ENCODE results near the gene SYT11. TPM values are rescaled to one million over a fixed set of nuclear protein-coding genes. Genes with fewer than 3 reads are reported as not detected.

Gene SYT11
- total and polyA plus RNA-seq, 2 of the 8 experiments (the other 6 are each of a cell fraction or from before 2014, with no cell fraction given) = 7.2 to 9.6 TPM

DNA sequence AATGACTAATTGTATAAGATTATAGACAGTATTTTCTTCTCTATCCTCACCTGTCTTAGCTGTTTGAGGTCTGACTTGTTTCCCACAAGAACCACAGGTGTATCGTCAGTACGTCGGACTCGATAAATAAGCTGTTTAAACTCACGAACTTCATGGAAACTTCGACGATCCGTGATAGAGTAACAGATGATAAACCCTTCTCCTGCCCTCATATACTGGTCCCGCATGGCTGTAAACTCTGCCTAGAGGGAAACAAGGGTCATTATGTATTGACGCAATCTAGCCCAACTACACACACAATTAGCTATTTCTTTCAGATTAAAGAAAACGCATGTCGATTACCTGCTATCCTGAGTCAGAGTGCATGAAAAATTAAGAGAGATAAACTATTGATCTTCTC lies 44.9 kb downstream of the SYT11 start:
- H2BK120ac ChIP-seq (replicated peaks; ENCODE audit: low read depth, low read length) = no peak overlapping the region
- H3K27me3 ChIP-seq (replicated peaks in 1 of 4; ENCODE audit: control insufficient read depth in 3 of 4, extremely low read depth in 1 of 4, insufficient read depth in 3 of 4, low read length in 3 of 4) = no peaks in the 10 kb centered on the region
- FAIRE-seq (no peak), DNase-seq (ENCODE audit: low read depth in 1 of 2, low spot score in 2 of 2) (no peak)
- H2BK5ac ChIP-seq (ENCODE audit: low read depth, low read length) = no peak overlapping the region
- no peaks in the 10 kb centered on the region for H4K20me1 ChIP-seq (replicated peaks in 1 of 2; ENCODE audit: control insufficient read depth in 1 of 2, insufficient read depth in 2 of 2, low read length in 2 of 2)
- H3K23ac ChIP-seq (ENCODE audit: insufficient read length) = no peak overlapping the region
- H3K4ac ChIP-seq (replicated peaks; ENCODE audit: insufficient read length, low read depth, low read length) = no peak overlapping the region
- CTCF ChIA-PET (ENCODE audit: partially characterized antibody) = interaction anchor here (0.6 to 1.3 kb wide), 3 partner anchors 9 to 396 kb away, joined by 3 to 4 read pairs (median 3); no protein-coding TSS in a partner anchor
- H3K36me3 ChIP-seq (ENCODE audit: control insufficient read depth in 2 of 4, insufficient read depth in 4 of 4, low read length in 3 of 4) = peaks cover 19 to 73% (median 39%) of the 10 kb centered on the region in 4 experiments
- POLR2A ChIA-PET (ENCODE audit: partially characterized antibody) = interaction anchor here (0.6 to 1.1 kb wide), 2 partner anchors 12 to 17 kb away, joined by 3 to 6 read pairs; no protein-coding TSS in a partner anchor
- H3K9ac ChIP-seq (replicated peaks in 1 of 4; ENCODE audit: extremely low read depth in 1 of 4, low read depth in 3 of 4, low read length in 3 of 4) = no peak overlapping the region
- H2AFZ ChIP-seq (ENCODE audit: low read length) = no peak overlapping the region
- H4K5ac ChIP-seq (ENCODE audit: insufficient read length, low read depth, low read length) = no peak overlapping the region
- H3K14ac ChIP-seq (ENCODE audit: insufficient read length) = no peak overlapping the region
- H3K79me1 ChIP-seq (ENCODE audit: low read depth, low read length) = no peaks in the 10 kb centered on the region
- H3K4me1 ChIP-seq (replicated peaks in 1 of 4; ENCODE audit: control insufficient read depth in 3 of 4, insufficient read depth in 4 of 4, low read length in 3 of 4) = no peaks in the 10 kb centered on the region
- H2BK20ac ChIP-seq (ENCODE audit: low read length) = no peak overlapping the region
- no peak overlapping the region for H3K56ac ChIP-seq (replicated peaks; ENCODE audit: insufficient read length, low read depth, low read length)
- H4K8ac ChIP-seq (ENCODE audit: extremely low read depth, insufficient read depth, low read length) = no peak overlapping the region
- H3K27ac ChIP-seq (ENCODE audit: low read depth, low read length) = no peak overlapping the region
- 95% methylated on average over 12 of the region's 12 CpGs; no CpG with 5 or more reads in 1 of the 2 experiments for WGBS, 2 experiments (ENCODE audit: extremely low coverage in 1 of 2, insufficient coverage in 1 of 2, insufficient read length in 1 of 2, insufficient replicate concordance in 2 of 2, low coverage in 1 of 2, low lambda C conversion rate in 2 of 2, missing lambda C conversion rate in 1 of 2)
- no peak overlapping the region for H2BK12ac ChIP-seq (ENCODE audit: low read depth, low read length)
- H3K9me3 ChIP-seq (ENCODE audit: insufficient read depth in 2 of 2, low read depth in 1 of 2, low read length in 1 of 2) = no peaks in the 10 kb centered on the region
- H4K91ac ChIP-seq (replicated peaks; ENCODE audit: insufficient read length, low read length) = no peak overlapping the region
- no peak overlapping the region for H3K18ac ChIP-seq (ENCODE audit: extremely low read depth, low read length)
- no peaks in the 10 kb centered on the region for H3K23me2 ChIP-seq (ENCODE audit: low read depth, low read length)
- H3K79me2 ChIP-seq (ENCODE audit: control insufficient read depth in 1 of 2, insufficient read depth in 2 of 2, low read length in 2 of 2) = no peaks in the 10 kb centered on the region
- H2BK15ac ChIP-seq (ENCODE audit: low read length) = no peak overlapping the region
- H2AK5ac ChIP-seq (ENCODE audit: low read depth, low read length) = no peak overlapping the region
- no peak overlapping the region for H3K4me2 ChIP-seq (ENCODE audit: insufficient read depth in 1 of 2, low read depth in 2 of 2, low read length in 2 of 2)
- no peak overlapping the region for H3K4me3 ChIP-seq (ENCODE audit: extremely low read depth in 1 of 4, insufficient read depth in 2 of 4, low read depth in 3 of 4, low read length in 4 of 4)
- TF ChIP-seq SAP30 (IDR thresholded peaks at IDR 0.05; ENCODE audit: insufficient read depth, insufficient replicate concordance, low read length) = no peak
- TF ChIP-seq SRF (IDR thresholded peaks at IDR 0.05; ENCODE audit: low read depth, low read length) = no peak
- TF ChIP-seq, protein P1, sequence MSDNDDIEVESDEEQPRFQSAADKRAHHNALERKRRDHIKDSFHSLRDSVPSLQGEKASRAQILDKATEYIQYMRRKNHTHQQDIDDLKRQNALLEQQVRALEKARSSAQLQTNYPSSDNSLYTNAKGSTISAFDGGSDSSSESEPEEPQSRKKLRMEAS (IDR thresholded peaks at IDR 0.05) = no peak
- no peak for TF ChIP-seq ZNF274 (IDR thresholded peaks at IDR 0.05; ENCODE audit: borderline replicate concordance, extremely low read depth, low read length)
- TF ChIP-seq, protein P2, sequence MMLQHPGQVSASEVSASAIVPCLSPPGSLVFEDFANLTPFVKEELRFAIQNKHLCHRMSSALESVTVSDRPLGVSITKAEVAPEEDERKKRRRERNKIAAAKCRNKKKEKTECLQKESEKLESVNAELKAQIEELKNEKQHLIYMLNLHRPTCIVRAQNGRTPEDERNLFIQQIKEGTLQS (IDR thresholded peaks at IDR 0.05; ENCODE audit: insufficient read depth, low read depth, low read length) = no peak
- TF ChIP-seq, protein P3, sequence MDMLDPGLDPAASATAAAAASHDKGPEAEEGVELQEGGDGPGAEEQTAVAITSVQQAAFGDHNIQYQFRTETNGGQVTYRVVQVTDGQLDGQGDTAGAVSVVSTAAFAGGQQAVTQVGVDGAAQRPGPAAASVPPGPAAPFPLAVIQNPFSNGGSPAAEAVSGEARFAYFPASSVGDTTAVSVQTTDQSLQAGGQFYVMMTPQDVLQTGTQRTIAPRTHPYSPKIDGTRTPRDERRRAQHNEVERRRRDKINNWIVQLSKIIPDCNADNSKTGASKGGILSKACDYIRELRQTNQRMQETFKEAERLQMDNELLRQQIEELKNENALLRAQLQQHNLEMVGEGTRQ (IDR thresholded peaks at IDR 0.05; ENCODE audit: low read length) = no peak
- TF ChIP-seq TBP (IDR thresholded peaks at IDR 0.05; ENCODE audit: low read depth, low read length) = no peak
- TF ChIP-seq CHD1 (IDR thresholded peaks at IDR 0.05; ENCODE audit: low read depth, low read length) = no peak
- TF ChIP-seq RXRA (IDR thresholded peaks at IDR 0.05; ENCODE audit: insufficient read depth, low read depth, low read length) = no peak
